ENCODE results near the gene NDUFS5.
A peak's percentile ranks its signal among the peaks of the same experiment; 100 is the strongest.
"Not testable (repeated sequence)": the region's sequence is repeated elsewhere in the genome, so short reads cannot be mapped to it uniquely, and the experiment has no call there.

NDUFS5 gene

DNA sequence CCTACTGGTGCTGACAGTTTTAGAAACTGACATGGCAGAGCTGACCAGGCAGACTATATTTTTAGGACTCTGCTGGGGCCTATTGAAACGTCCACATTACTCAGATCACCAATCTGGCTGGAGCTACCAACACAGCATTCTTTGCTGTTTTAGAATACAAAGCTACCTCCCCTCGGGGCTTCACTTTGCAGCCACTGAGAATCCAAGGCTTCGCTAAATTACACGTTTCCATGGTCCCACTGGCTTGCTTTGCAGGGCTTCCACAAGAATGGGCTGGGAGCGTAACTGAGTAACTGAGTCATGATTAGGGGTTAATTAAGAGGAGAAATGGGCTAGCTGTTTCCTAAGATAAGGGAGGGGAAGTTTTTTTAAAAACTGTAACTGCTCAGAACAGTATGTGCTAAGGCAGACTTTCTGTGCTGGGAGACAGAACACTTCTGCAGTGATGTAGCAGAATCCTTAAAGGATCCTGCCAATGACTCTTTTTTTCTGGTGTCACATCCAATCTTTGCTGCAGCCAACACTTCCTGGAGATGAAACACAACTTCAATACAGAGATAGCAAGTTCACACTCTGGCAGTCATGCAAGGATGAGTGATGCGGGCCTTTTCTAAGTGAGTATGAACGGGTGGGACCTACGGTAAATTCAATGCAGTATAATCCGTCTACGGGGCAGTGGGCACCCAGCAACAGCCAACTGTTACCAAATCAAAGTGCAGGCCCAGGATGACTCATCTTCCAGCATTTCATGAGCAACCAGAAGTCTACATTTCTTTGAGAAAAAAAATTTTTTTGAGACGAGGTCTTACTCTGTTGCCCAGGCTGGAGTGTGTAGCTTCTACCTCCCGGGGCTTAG lies 21.5 kb downstream of the NDUFS5 start:
- Histone ChIP-seq H3K27me3 (ENCODE audit: control insufficient read depth in 1 of 2, insufficient read depth in 1 of 2, low read length in 2 of 2) (no peaks in the 10 kb centered on the region), H2BK5ac (ENCODE audit: low read depth, low read length, poor library complexity, severe bottlenecking) (peak overlapping the region; percentile 12), H3K4me3 (ENCODE audit: insufficient read depth in 1 of 2, low read depth in 1 of 2, low read length in 2 of 2) (peak overlapping the region in 1 of 2 experiments; percentile 38), H3K36me3 (ENCODE audit: control insufficient read depth in 1 of 2, insufficient read depth in 2 of 2, low read depth in 1 of 2, low read length in 2 of 2) (peaks cover 13 to 37% of the 10 kb centered on the region in 2 experiments), H3K79me1 (replicated peaks; ENCODE audit: low read length, poor library complexity, severe bottlenecking) (no peaks in the 10 kb centered on the region), H2BK120ac (ENCODE audit: low read depth, low read length) (no peak overlapping the region), H3K4ac (ENCODE audit: low read depth in 1 of 2, low read length in 2 of 2) (no peak overlapping the region), H3K4me2 (ENCODE audit: low read length, poor library complexity, severe bottlenecking) (no peak overlapping the region), H3K14ac (ENCODE audit: low read length in 2 of 2) (no peak overlapping the region), H4K91ac (ENCODE audit: low read length) (no peak overlapping the region), H2AFZ (ENCODE audit: low read depth, low read length) (no peak overlapping the region), H2AK5ac (ENCODE audit: low read length, severe bottlenecking) (peak overlapping the region; percentile 10), H3K9me3 (ENCODE audit: control insufficient read depth, low read length) (no peaks in the 10 kb centered on the region), H3K4me1 (ENCODE audit: control insufficient read depth, insufficient read depth, low read depth, low read length) (peaks cover 10% of the 10 kb centered on the region), H4K8ac (ENCODE audit: low read length) (peak overlapping the region; percentile 66), H3K27ac (ENCODE audit: low read length, poor library complexity, severe bottlenecking) (peak overlapping the region; percentile 88), H2BK12ac (ENCODE audit: low read length in 2 of 2) (no peak overlapping the region), H2BK15ac (ENCODE audit: low read depth, poor library complexity, severe bottlenecking) (no peak overlapping the region), H3K9ac (ENCODE audit: low read length) (peak overlapping the region; percentile 87), H3K18ac (ENCODE audit: low read depth in 1 of 2, low read length in 2 of 2) (peak overlapping the region in 1 of 2 experiments; percentile 7), H3K23ac (ENCODE audit: low read length in 2 of 2) (no peak overlapping the region)
- WGBS: 70% methylated on average over 10 of the region's 12 CpGs
- peak; percentile 90 for DNase-seq

DNA sequence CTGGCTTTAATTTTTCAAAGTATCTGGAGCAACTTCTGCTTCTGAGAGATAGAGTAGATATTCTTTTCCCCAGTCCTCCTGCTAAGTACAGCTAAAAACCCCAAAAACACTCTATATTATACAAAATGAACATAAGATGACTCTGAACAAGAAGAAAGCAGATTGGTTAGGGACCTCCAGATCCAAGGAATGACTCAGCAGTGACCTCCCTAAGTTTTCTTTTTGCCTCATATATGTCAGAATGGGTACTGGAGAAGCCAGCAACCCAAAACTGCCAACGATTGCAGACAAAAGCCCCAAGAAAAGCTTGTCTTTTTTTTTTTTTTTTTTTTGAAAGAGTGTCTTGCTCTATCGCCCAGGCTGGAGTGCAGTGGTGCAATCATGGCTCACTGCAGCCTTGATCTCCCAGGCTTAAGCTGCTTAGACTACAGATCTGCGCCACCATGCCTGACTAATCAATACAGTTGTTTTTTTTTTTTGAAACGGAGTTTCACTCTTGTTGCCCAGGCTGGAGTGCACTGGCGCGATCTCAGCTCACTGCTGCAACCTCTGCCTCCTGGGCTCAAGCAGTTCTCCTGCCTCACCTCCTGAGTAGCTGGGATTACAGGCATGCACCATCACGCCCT lies 22.7 kb downstream of the NDUFS5 start:
- Histone ChIP-seq H3K4me1 (ENCODE audit: control insufficient read depth, insufficient read depth, low read depth, low read length) (peaks cover 10% of the 10 kb centered on the region), H4K8ac (ENCODE audit: low read length) (no peak overlapping the region), H3K27ac (ENCODE audit: low read length, poor library complexity, severe bottlenecking) (peak overlapping the region; percentile 4), H3K4me3 (ENCODE audit: insufficient read depth in 1 of 2, low read depth in 1 of 2, low read length in 2 of 2) (no peak overlapping the region), H3K9me3 (ENCODE audit: control insufficient read depth, low read length) (no peaks in the 10 kb centered on the region), H3K23ac (ENCODE audit: low read length in 2 of 2) (no peak overlapping the region), H2BK120ac (ENCODE audit: low read depth, low read length) (no peak overlapping the region), H2AK5ac (ENCODE audit: low read length, severe bottlenecking) (peak overlapping the region; percentile 84), H3K14ac (ENCODE audit: low read length in 2 of 2) (no peak overlapping the region), H3K4me2 (ENCODE audit: low read length, poor library complexity, severe bottlenecking) (no peak overlapping the region), H2AFZ (ENCODE audit: low read depth, low read length) (no peak overlapping the region), H2BK5ac (ENCODE audit: low read depth, low read length, poor library complexity, severe bottlenecking) (no peak overlapping the region), H3K79me1 (replicated peaks; ENCODE audit: low read length, poor library complexity, severe bottlenecking) (no peaks in the 10 kb centered on the region), H3K27me3 (ENCODE audit: control insufficient read depth in 1 of 2, insufficient read depth in 1 of 2, low read length in 2 of 2) (no peaks in the 10 kb centered on the region), H2BK12ac (ENCODE audit: low read length in 2 of 2) (no peak overlapping the region), H3K4ac (ENCODE audit: low read depth in 1 of 2, low read length in 2 of 2) (no peak overlapping the region), H2BK15ac (ENCODE audit: low read depth, poor library complexity, severe bottlenecking) (no peak overlapping the region), H3K9ac (ENCODE audit: low read length) (peak overlapping the region; percentile 66), H4K91ac (ENCODE audit: low read length) (no peak overlapping the region), H3K36me3 (ENCODE audit: control insufficient read depth in 1 of 2, insufficient read depth in 2 of 2, low read depth in 1 of 2, low read length in 2 of 2) (peaks cover 8 to 27% of the 10 kb centered on the region in 2 experiments), H3K18ac (ENCODE audit: low read depth in 1 of 2, low read length in 2 of 2) (no peak overlapping the region)
- WGBS: 87% methylated on average over 7 of the region's 7 CpGs
- peak; percentile 21 for DNase-seq

DNA sequence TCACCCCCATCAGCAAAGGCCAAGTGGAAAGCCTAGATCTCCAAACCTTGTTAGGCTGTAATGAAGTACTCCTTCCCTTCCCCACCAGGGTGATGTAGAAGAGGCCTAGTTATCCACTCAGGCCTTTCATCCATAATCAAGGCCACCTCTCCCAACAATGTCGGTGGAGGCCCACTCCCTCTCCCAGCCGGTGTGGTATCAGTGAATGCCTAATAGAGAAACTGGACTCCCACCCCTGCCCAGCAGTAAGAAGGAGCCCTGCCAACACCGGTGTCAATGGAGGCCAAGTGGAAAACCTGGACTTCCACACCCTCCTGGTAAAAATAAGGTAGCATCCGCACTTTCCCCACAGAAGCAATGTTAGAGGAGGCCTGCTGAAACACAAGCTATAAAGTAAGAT lies 23.9 kb downstream of the NDUFS5 start:
- no peak overlapping the region for H4K8ac ChIP-seq (ENCODE audit: low read length)
- H2AFZ ChIP-seq (ENCODE audit: low read depth, low read length): no peak overlapping the region
- no peak overlapping the region for H2AK5ac ChIP-seq (ENCODE audit: low read length, severe bottlenecking)
- H3K36me3 ChIP-seq (ENCODE audit: control insufficient read depth in 1 of 2, insufficient read depth in 2 of 2, low read depth in 1 of 2, low read length in 2 of 2): peaks cover 3 to 21% of the 10 kb centered on the region in 2 experiments
- DNase-seq: no peak
- H4K91ac ChIP-seq (ENCODE audit: low read length): no peak overlapping the region
- no peak overlapping the region for H3K4me2 ChIP-seq (ENCODE audit: low read length, poor library complexity, severe bottlenecking)
- H2BK5ac ChIP-seq (ENCODE audit: low read depth, low read length, poor library complexity, severe bottlenecking): no peak overlapping the region
- no peaks in the 10 kb centered on the region for H3K27me3 ChIP-seq (ENCODE audit: control insufficient read depth in 1 of 2, insufficient read depth in 1 of 2, low read length in 2 of 2)
- H3K9ac ChIP-seq (ENCODE audit: low read length): no peak overlapping the region
- H2BK120ac ChIP-seq (ENCODE audit: low read depth, low read length): no peak overlapping the region
- no peak overlapping the region for H3K23ac ChIP-seq (ENCODE audit: low read length in 2 of 2)
- H3K4me3 ChIP-seq (ENCODE audit: insufficient read depth in 1 of 2, low read depth in 1 of 2, low read length in 2 of 2): no peak overlapping the region
- no peak overlapping the region for H3K18ac ChIP-seq (ENCODE audit: low read depth in 1 of 2, low read length in 2 of 2)
- no peak overlapping the region for H3K4ac ChIP-seq (ENCODE audit: low read depth in 1 of 2, low read length in 2 of 2)
- no peaks in the 10 kb centered on the region for H3K79me1 ChIP-seq (replicated peaks; ENCODE audit: low read length, poor library complexity, severe bottlenecking)
- peaks cover 10% of the 10 kb centered on the region for H3K4me1 ChIP-seq (ENCODE audit: control insufficient read depth, insufficient read depth, low read depth, low read length)
- H3K9me3 ChIP-seq (ENCODE audit: control insufficient read depth, low read length): no peaks in the 10 kb centered on the region
- no peak overlapping the region for H3K27ac ChIP-seq (ENCODE audit: low read length, poor library complexity, severe bottlenecking)
- H3K14ac ChIP-seq (ENCODE audit: low read length in 2 of 2): no peak overlapping the region
- WGBS: 95% methylated on average over 4 of the region's 4 CpGs
- no peak overlapping the region for H2BK12ac ChIP-seq (ENCODE audit: low read length in 2 of 2)
- H2BK15ac ChIP-seq (ENCODE audit: low read depth, poor library complexity, severe bottlenecking): no peak overlapping the region

DNA sequence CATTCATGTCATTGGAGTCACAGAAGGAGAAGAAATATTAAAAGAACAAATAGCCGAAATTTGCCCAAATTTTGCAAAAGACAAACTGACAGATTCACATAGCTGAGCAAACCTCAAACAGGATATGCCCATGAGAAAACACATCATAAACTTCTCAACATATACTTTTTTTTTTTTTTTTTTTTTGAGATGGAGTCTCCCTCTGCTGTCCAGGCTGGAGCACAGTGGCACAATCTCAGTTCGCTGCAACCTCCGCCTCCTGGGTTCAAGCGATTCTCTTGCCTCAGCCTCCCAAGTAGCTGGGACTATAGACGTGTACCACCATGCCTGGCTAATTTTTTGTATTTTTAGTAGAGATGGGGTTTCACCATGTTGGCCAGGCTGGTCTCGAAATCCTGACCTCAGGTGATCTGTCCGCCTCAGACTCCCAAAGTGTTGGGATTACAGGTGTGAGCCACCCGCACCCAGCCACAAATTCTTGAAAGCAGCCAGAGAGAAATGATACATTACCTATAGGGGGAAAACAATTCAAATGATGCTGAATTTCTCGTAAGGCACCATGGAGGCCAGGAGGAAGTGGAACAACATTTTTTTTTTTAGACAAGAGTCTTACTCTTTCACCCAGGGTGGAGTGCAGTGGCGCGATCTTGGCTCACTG lies 25.2 kb downstream of the NDUFS5 start:
- not testable (repeated sequence) for H3K4me3 ChIP-seq (ENCODE audit: insufficient read depth in 1 of 2, low read depth in 1 of 2, low read length in 2 of 2); H3K9me3 ChIP-seq (ENCODE audit: control insufficient read depth, low read length)
- 87% methylated on average over 11 of the region's 11 CpGs for WGBS

More for the DNA sequence above, 25.2 kb downstream of the NDUFS5 start:
- not testable (repeated sequence) for H3K9ac ChIP-seq (ENCODE audit: low read length); H3K23ac ChIP-seq (ENCODE audit: low read length in 2 of 2); H3K27me3 ChIP-seq (ENCODE audit: control insufficient read depth in 1 of 2, insufficient read depth in 1 of 2, low read length in 2 of 2); H2BK5ac ChIP-seq (ENCODE audit: low read depth, low read length, poor library complexity, severe bottlenecking); H3K4ac ChIP-seq (ENCODE audit: low read depth in 1 of 2, low read length in 2 of 2); H3K79me1 ChIP-seq (replicated peaks; ENCODE audit: low read length, poor library complexity, severe bottlenecking); H4K91ac ChIP-seq (ENCODE audit: low read length); H3K14ac ChIP-seq (ENCODE audit: low read length in 2 of 2); H2AFZ ChIP-seq (ENCODE audit: low read depth, low read length); H2BK15ac ChIP-seq (ENCODE audit: low read depth, poor library complexity, severe bottlenecking); DNase-seq; H3K18ac ChIP-seq (ENCODE audit: low read depth in 1 of 2, low read length in 2 of 2); H3K27ac ChIP-seq (ENCODE audit: low read length, poor library complexity, severe bottlenecking); H3K4me2 ChIP-seq (ENCODE audit: low read length, poor library complexity, severe bottlenecking); H4K8ac ChIP-seq (ENCODE audit: low read length); H2AK5ac ChIP-seq (ENCODE audit: low read length, severe bottlenecking); H2BK120ac ChIP-seq (ENCODE audit: low read depth, low read length); H2BK12ac ChIP-seq (ENCODE audit: low read length in 2 of 2)
- H3K4me1 ChIP-seq (ENCODE audit: control insufficient read depth, insufficient read depth, low read depth, low read length): peaks cover 10% of the 10 kb centered on the region
- H3K36me3 ChIP-seq (ENCODE audit: control insufficient read depth in 1 of 2, insufficient read depth in 2 of 2, low read depth in 1 of 2, low read length in 2 of 2): peaks cover 3 to 17% of the 10 kb centered on the region in 2 experiments

Measured in mesenchymal stem cell (in vitro differentiated cells and primary cell).